ENCODE results near the gene DPPA4. TPM values are rescaled to one million over a fixed set of nuclear protein-coding genes. Genes with fewer than 3 reads are reported as not detected.

The DPPA4 gene
- total and polyA plus RNA-seq, 4 donors = 5.3 to 17.8 (median 12.7) TPM

DNA sequence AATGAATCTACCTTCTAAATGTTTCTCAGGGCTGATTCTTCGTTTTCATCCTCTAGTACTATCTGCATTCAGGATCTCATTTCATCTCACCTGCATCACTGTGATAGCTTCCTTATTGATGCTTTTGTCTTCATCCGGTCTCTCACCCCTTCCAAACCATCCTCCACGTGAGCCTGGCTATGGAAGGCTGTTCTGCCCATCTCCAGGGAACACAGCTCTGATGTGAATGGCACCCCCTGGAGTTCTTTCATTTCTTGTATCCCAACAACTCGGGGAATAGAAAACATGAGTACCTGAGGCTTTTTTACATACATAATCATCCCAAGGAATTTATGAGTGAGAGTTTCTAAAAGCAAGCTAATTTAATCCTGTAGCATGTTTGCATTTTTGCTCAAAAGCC is 8.8 kb upstream of the DPPA4 start:
- 55% methylated on average over 3 of the region's 4 CpGs for WGBS (ENCODE audit: insufficient coverage)
- H3K27ac ChIP-seq (ENCODE audit: low read depth, low read length) = no peak overlapping the region
- no peaks in the 10 kb centered on the region for H3K27me3 ChIP-seq (ENCODE audit: control insufficient read depth, insufficient read depth, low read length)
- no peaks in the 10 kb centered on the region for H3K36me3 ChIP-seq (ENCODE audit: control insufficient read depth, insufficient read depth, low read length)
- H3K4me3 ChIP-seq (ENCODE audit: low read depth, low read length) = no peak overlapping the region
- DNase-seq (ENCODE audit: low read depth in 4 of 6, low spot score in 6 of 6) = peak in 1 of 6 donors; percentile 40
- H3K9me3 ChIP-seq (ENCODE audit: control insufficient read depth, insufficient read depth, low read length) = no peaks in the 10 kb centered on the region
- H3K4me1 ChIP-seq (ENCODE audit: control insufficient read depth, insufficient read depth, low read length) = no peaks in the 10 kb centered on the region

DNA sequence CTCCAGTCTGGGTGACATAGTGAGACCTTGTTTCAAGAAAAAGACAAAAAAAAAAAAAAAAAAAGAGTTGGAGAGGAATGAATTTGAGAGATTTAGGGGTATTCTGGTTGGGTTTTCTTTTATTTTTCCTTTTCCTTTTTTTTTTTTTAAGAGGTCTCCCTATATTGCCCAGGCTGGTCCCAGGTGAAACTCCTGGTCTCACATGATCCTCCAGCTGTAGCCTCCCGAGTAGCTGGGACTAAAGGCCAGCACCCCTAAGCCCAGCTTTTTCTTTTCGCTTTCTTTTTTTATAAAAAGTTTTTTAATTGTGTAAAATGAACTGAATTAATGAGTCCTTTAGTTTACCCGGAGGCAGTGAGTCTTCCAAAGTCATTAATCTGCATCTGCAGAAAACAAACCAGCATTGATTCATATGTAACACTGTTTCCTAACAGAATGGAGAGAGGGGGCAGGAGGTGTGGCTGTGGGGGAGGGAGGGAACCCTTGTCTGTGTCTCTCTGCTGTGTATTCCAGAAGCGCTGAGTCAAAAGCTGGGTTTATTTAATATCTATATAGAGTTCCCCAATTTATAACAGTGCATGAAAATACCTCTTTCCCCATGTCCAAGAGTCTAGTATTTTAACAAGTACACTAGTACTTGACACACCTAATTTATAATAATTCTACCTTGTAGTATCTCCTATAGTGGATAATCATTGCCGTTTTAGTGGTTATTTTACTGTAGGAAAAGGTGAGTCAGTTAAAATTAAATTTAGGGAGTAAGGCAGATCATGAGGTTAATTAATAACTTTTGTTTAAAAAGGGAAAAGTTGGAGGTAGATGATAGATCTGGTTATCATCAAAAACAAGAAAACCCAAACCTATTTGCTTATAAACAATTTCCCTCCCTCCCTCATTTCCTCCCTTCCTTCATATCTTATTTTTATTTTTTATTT is 2.6 kb upstream of the DPPA4 start:
- no peak for DNase-seq (ENCODE audit: low read depth in 4 of 6, low spot score in 6 of 6)
- Histone ChIP-seq H3K27me3 (ENCODE audit: control insufficient read depth, insufficient read depth, low read length) (peaks cover 9% of the 10 kb centered on the region), H3K36me3 (ENCODE audit: control insufficient read depth, insufficient read depth, low read length) (no peaks in the 10 kb centered on the region), H3K9me3 (ENCODE audit: control insufficient read depth, insufficient read depth, low read length) (no peaks in the 10 kb centered on the region), H3K27ac (ENCODE audit: low read depth, low read length) (no peak overlapping the region), H3K4me3 (ENCODE audit: low read depth, low read length) (no peak overlapping the region), H3K4me1 (ENCODE audit: control insufficient read depth, insufficient read depth, low read length) (peaks cover 14% of the 10 kb centered on the region)
- no CpG with 5 or more reads among the region's 5 CpGs for WGBS (ENCODE audit: insufficient coverage)

DNA sequence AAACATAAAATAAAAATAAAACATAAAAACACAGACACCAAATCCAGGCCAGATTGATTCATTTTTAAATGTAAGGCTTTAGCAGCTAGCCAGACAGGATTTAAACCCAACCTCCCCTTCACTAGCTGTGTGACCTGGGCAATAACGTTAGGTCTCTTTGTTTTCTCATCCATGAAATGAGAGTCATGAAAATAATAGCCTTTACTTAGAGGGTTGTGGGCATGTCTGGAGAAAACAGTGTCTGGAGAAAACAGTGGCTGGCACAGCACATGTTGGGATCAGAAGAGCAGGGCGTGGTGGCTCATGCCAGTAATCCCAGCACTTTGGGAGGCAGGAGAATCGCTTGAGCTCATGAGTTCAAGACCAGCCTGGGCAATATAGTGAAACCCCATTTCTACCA is 1.9 kb upstream of the DPPA4 start:
- Histone ChIP-seq H3K4me3 (ENCODE audit: low read depth, low read length) (no peak overlapping the region), H3K27me3 (ENCODE audit: control insufficient read depth, insufficient read depth, low read length) (peaks cover 9% of the 10 kb centered on the region), H3K9me3 (ENCODE audit: control insufficient read depth, insufficient read depth, low read length) (no peaks in the 10 kb centered on the region), H3K27ac (ENCODE audit: low read depth, low read length) (no peak overlapping the region), H3K36me3 (ENCODE audit: control insufficient read depth, insufficient read depth, low read length) (no peaks in the 10 kb centered on the region), H3K4me1 (ENCODE audit: control insufficient read depth, insufficient read depth, low read length) (peaks cover 14% of the 10 kb centered on the region)
- DNase-seq (ENCODE audit: low read depth in 4 of 6, low spot score in 6 of 6) = peak in 1 of 6 donors; percentile 22
- WGBS (ENCODE audit: insufficient coverage) = 36% methylated on average over 2 of the region's 3 CpGs

- Histone ChIP-seq H3K4me1 (ENCODE audit: control insufficient read depth, insufficient read depth, low read length) (peaks cover 14% of the 10 kb centered on the region), H3K36me3 (ENCODE audit: control insufficient read depth, insufficient read depth, low read length) (no peaks in the 10 kb centered on the region), H3K27me3 (ENCODE audit: control insufficient read depth, insufficient read depth, low read length) (peaks cover 9% of the 10 kb centered on the region), H3K4me3 (ENCODE audit: low read depth, low read length) (no peak overlapping the region), H3K27ac (ENCODE audit: low read depth, low read length) (no peak overlapping the region), H3K9me3 (ENCODE audit: control insufficient read depth, insufficient read depth, low read length) (no peaks in the 10 kb centered on the region)
- WGBS (ENCODE audit: insufficient coverage) = 58% methylated on average over 2 of the region's 4 CpGs
- no peak for DNase-seq (ENCODE audit: low read depth in 4 of 6, low spot score in 6 of 6)
These were observed 976 bp upstream of the DPPA4 start for GRCh38 chr3:109338322-109338721.

GRCh38 chr3:109336291-109336861 is 970 bp downstream of the DPPA4 start:
- peak in 3 of 6 donors; percentile 26 to 71 (median 55) for DNase-seq (ENCODE audit: low read depth in 4 of 6, low spot score in 6 of 6)
- WGBS (ENCODE audit: insufficient coverage) = 10% methylated on average over 13 of the region's 17 CpGs
- peaks cover 14% of the 10 kb centered on the region for H3K4me1 ChIP-seq (ENCODE audit: control insufficient read depth, insufficient read depth, low read length)

DNA sequence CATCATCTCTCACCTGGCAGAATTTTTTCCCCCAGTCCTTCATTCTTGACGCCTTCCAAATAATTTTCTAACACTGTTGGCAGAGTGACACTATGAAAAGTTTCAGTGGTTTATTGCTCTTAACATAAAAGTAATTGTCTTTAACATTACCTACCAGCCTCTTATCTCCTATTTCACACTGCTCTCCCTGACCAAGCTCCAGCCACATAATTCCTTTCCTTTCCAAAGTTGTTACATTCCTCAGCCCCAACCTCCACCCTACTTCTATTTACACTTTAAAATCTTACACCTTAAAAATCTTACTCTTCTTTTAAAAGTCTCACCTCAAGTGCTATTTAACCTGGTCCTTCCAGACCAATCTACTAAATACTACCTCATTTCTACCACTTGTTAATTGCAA is 2.8 kb downstream of the DPPA4 start:
- no peak overlapping the region for H3K4me3 ChIP-seq (ENCODE audit: low read depth, low read length)
- H3K36me3 ChIP-seq (ENCODE audit: control insufficient read depth, insufficient read depth, low read length) = no peaks in the 10 kb centered on the region
- no peak for DNase-seq (ENCODE audit: low read depth in 4 of 6, low spot score in 6 of 6)
- H3K27me3 ChIP-seq (ENCODE audit: control insufficient read depth, insufficient read depth, low read length) = peaks cover 9% of the 10 kb centered on the region
- no peaks in the 10 kb centered on the region for H3K9me3 ChIP-seq (ENCODE audit: control insufficient read depth, insufficient read depth, low read length)
- no CpG with 5 or more reads among the region's 1 CpG for WGBS (ENCODE audit: insufficient coverage)
- no peak overlapping the region for H3K27ac ChIP-seq (ENCODE audit: low read depth, low read length)
- H3K4me1 ChIP-seq (ENCODE audit: control insufficient read depth, insufficient read depth, low read length) = peaks cover 14% of the 10 kb centered on the region

More at GRCh38 chr3:109336291-109336861, 970 bp downstream of the DPPA4 start:
- Histone ChIP-seq H3K27ac (ENCODE audit: low read depth, low read length) (peak overlapping the region; percentile 52), H3K9me3 (ENCODE audit: control insufficient read depth, insufficient read depth, low read length) (no peaks in the 10 kb centered on the region), H3K27me3 (ENCODE audit: control insufficient read depth, insufficient read depth, low read length) (peaks cover 9% of the 10 kb centered on the region), H3K4me3 (ENCODE audit: low read depth, low read length) (peak overlapping the region; percentile 52), H3K36me3 (ENCODE audit: control insufficient read depth, insufficient read depth, low read length) (no peaks in the 10 kb centered on the region)

DNA sequence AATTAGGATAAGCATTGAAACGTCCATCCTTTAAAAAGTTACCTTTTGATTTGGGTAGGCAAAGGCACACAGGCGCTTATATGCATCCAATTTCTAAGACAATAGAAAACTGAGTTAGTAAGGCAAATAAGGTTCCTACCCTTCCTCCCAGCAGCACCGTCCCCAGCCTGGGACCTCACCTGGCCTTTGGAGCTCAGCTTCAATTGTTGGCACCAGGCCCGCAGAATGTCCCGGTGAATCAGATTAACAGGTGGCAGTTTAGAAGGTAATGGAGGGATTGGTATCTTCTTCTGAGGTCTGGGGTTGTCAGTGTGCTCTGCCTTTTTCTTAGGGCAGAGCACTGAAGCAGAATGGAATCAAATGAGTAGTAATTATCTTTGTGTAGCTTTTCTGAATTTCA is 5.7 kb downstream of the DPPA4 start:
- peaks cover 13% of the 10 kb centered on the region for H3K4me1 ChIP-seq (ENCODE audit: control insufficient read depth, insufficient read depth, low read length)
- DNase-seq (ENCODE audit: low read depth in 4 of 6, low spot score in 6 of 6) = no peak
- WGBS (ENCODE audit: insufficient coverage) = 93% methylated on average over 3 of the region's 5 CpGs

GRCh38 chr3:109330405-109330804 is 6.9 kb downstream of the DPPA4 start:
- Histone ChIP-seq H3K36me3 (ENCODE audit: control insufficient read depth, insufficient read depth, low read length) (no peaks in the 10 kb centered on the region), H3K27me3 (ENCODE audit: control insufficient read depth, insufficient read depth, low read length) (peaks cover 2% of the 10 kb centered on the region), H3K4me1 (ENCODE audit: control insufficient read depth, insufficient read depth, low read length) (peaks cover 4% of the 10 kb centered on the region), H3K4me3 (ENCODE audit: low read depth, low read length) (no peak overlapping the region), H3K9me3 (ENCODE audit: control insufficient read depth, insufficient read depth, low read length) (no peaks in the 10 kb centered on the region), H3K27ac (ENCODE audit: low read depth, low read length) (no peak overlapping the region)
- no peak for DNase-seq (ENCODE audit: low read depth in 4 of 6, low spot score in 6 of 6)
- 95% methylated on average over 5 of the region's 7 CpGs for WGBS (ENCODE audit: insufficient coverage)

More for the DNA sequence above, 5.7 kb downstream of the DPPA4 start:
- no peak overlapping the region for H3K27ac ChIP-seq (ENCODE audit: low read depth, low read length)
- no peaks in the 10 kb centered on the region for H3K36me3 ChIP-seq (ENCODE audit: control insufficient read depth, insufficient read depth, low read length)
- no peaks in the 10 kb centered on the region for H3K9me3 ChIP-seq (ENCODE audit: control insufficient read depth, insufficient read depth, low read length)
- peaks cover 8% of the 10 kb centered on the region for H3K27me3 ChIP-seq (ENCODE audit: control insufficient read depth, insufficient read depth, low read length)
- H3K4me3 ChIP-seq (ENCODE audit: low read depth, low read length) = no peak overlapping the region

DNA sequence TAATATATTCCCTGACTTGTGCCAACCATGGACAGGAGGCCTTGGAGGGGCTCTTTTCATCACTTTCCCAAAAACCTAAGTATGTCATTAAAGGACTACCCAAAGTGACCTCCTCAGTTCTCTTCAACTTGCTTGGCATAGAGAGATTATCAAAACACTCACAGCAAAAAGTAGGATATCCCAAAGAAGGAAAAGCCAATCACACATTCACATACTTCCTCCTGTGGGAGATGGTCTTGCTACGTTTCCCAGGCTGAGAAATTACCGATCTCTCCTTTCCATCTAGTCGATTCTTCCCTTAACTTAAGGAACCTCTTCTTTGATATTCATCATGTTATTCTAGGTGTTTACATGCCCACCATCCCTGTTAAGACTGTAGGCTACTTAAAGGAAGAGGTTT is 9.1 kb downstream of the DPPA4 start:
- H3K9me3 ChIP-seq (ENCODE audit: control insufficient read depth, insufficient read depth, low read length) = no peaks in the 10 kb centered on the region
- WGBS (ENCODE audit: insufficient coverage) = 100% methylated on average over 1 of the region's 3 CpGs
- DNase-seq (ENCODE audit: low read depth in 4 of 6, low spot score in 6 of 6) = no peak
- no peaks in the 10 kb centered on the region for H3K27me3 ChIP-seq (ENCODE audit: control insufficient read depth, insufficient read depth, low read length)
- H3K4me3 ChIP-seq (ENCODE audit: low read depth, low read length) = no peak overlapping the region
- no peaks in the 10 kb centered on the region for H3K36me3 ChIP-seq (ENCODE audit: control insufficient read depth, insufficient read depth, low read length)
- H3K4me1 ChIP-seq (ENCODE audit: control insufficient read depth, insufficient read depth, low read length) = no peaks in the 10 kb centered on the region
- no peak overlapping the region for H3K27ac ChIP-seq (ENCODE audit: low read depth, low read length)

Measured in spinal cord (tissue), 10 donors.